Measurements from ENCODE around the gene INO80.
"Not testable (repeated sequence)": the region's sequence is repeated elsewhere in the genome, so short reads cannot be mapped to it uniquely, and the experiment has no call there.

Gene INO80

DNA sequence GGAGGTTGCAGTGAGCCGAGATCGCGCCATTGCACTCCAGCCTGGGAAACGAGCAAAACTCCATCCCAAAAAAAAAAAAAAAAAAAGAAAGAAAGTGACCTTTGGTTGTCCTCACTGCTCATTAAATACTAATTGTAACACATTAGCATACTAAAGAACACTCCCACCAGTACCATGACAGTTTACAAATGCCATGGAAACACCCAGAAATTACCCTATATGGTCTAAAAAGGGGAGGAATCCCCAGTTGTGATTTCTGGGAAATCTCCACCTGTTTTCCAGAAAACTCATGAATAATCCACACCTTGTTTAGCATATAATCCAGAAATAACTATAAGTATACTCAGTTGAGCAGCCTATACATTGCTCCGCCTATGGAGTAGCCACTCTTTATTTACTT, 23.5 kb upstream of the INO80 start:
- Histone ChIP-seq H3K27me3 (ENCODE audit: control insufficient read depth, insufficient read depth, low read length) (no peaks in the 10 kb centered on the region), H3K4me3 (ENCODE audit: low read depth, low read length) (no peak overlapping the region), H3K27ac (ENCODE audit: low read depth, low read length) (no peak overlapping the region), H3K4me1 (ENCODE audit: control insufficient read depth, insufficient read depth, low read length) (no peaks in the 10 kb centered on the region), H3K9me3 (ENCODE audit: control insufficient read depth, insufficient read depth, low read length) (no peaks in the 10 kb centered on the region), H3K36me3 (ENCODE audit: control insufficient read depth, insufficient read depth, low read length) (no peaks in the 10 kb centered on the region), H3K9ac (ENCODE audit: low read depth, low read length) (no peak overlapping the region)

DNA sequence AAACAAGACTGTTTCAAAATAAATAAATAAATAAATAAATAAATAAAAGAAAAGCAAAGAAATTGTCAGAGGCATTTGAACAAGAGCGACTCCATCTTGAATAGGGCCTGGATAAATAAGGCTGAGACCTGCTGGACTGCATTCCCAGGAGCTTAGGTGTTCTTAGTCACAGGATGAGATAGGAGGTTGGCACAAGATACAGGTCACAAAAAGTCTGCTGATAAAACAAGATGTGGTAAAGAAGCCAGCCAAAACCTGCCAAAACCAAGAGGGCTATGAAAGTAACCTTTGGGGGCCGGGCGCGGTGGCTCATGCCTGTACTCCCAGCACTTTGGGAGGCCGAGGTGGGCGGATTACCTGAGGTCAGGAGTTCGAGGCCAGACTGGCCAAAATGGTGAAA, 23.0 kb upstream of the INO80 start:
- H3K9ac ChIP-seq (ENCODE audit: low read depth, low read length); H3K36me3 ChIP-seq (ENCODE audit: control insufficient read depth, insufficient read depth, low read length); H3K4me1 ChIP-seq (ENCODE audit: control insufficient read depth, insufficient read depth, low read length); H3K9me3 ChIP-seq (ENCODE audit: control insufficient read depth, insufficient read depth, low read length); H3K27ac ChIP-seq (ENCODE audit: low read depth, low read length); H3K4me3 ChIP-seq (ENCODE audit: low read depth, low read length); H3K27me3 ChIP-seq (ENCODE audit: control insufficient read depth, insufficient read depth, low read length): not testable (repeated sequence)

DNA sequence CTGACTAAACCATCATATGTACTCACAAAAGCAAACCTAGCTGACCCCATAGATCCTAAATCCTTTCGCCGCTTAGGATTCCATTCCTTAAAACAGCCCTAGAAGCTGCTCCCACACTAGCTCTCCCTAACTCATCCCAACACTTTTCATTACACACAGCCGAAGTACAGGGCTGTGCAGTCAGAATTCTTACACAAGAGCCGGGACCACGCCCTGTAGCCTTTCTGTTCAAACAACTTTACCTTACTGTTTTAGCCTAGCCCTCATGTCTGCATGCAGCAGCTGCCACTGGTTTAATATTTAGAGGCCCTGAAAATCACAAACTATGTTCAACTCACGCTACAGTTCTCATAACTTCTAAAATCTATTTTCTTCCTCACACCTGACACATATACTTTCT, 19.5 kb upstream of the INO80 start:
- H3K4me1 ChIP-seq (ENCODE audit: control insufficient read depth, insufficient read depth, low read length); H3K9ac ChIP-seq (ENCODE audit: low read depth, low read length); H3K36me3 ChIP-seq (ENCODE audit: control insufficient read depth, insufficient read depth, low read length); H3K9me3 ChIP-seq (ENCODE audit: control insufficient read depth, insufficient read depth, low read length); H3K27ac ChIP-seq (ENCODE audit: low read depth, low read length); H3K27me3 ChIP-seq (ENCODE audit: control insufficient read depth, insufficient read depth, low read length); H3K4me3 ChIP-seq (ENCODE audit: low read depth, low read length): not testable (repeated sequence)

DNA sequence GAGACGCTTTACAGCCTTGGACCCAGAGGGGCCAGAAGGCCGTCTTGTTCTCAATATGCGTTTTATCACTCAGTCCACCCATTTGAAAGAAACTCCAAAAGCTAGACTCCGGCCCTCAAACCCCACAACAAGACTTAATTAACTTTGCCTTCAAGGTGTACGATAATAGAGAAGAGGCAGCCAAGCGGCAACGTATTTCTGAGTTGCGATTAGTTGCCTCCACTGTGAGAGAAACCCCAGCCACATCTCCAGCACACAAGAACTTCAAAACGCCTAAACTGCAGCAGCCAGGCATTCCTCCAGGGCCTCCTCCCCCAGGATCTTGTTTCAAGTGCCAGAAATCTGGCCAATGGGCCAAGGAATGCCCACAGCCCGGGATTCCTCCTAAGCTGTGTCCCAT, 17.4 kb upstream of the INO80 start:
- H3K27me3 ChIP-seq (ENCODE audit: control insufficient read depth, insufficient read depth, low read length), result no peaks in the 10 kb centered on the region
- no peak overlapping the region for H3K27ac ChIP-seq (ENCODE audit: low read depth, low read length)
- no peak overlapping the region for H3K4me3 ChIP-seq (ENCODE audit: low read depth, low read length)
- H3K4me1 ChIP-seq (ENCODE audit: control insufficient read depth, insufficient read depth, low read length), result no peaks in the 10 kb centered on the region
- H3K36me3 ChIP-seq (ENCODE audit: control insufficient read depth, insufficient read depth, low read length), result no peaks in the 10 kb centered on the region
- H3K9me3 ChIP-seq (ENCODE audit: control insufficient read depth, insufficient read depth, low read length), result no peaks in the 10 kb centered on the region
- H3K9ac ChIP-seq (ENCODE audit: low read depth, low read length), result no peak overlapping the region

DNA sequence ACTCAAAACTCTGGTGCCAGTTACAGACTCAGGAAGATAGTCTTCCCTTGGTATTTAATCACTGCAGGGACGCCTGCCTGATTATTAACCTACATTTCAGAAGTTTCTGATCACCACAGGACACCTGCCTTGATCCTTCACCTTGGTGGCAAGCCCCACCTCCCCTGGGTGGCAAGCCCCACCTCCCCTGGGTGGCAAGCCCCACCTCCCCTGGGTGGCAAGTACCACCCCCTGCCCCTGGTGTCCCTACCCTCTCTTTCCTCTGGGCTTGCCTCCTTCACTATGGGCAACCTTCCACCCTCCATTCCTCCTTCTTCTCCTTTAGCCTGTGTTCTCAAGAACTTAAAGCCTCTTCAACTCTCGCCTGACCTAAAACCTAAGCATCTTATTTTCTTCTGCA, 16.0 kb upstream of the INO80 start:
- H3K9ac ChIP-seq (ENCODE audit: low read depth, low read length); H3K4me1 ChIP-seq (ENCODE audit: control insufficient read depth, insufficient read depth, low read length); H3K4me3 ChIP-seq (ENCODE audit: low read depth, low read length); H3K27me3 ChIP-seq (ENCODE audit: control insufficient read depth, insufficient read depth, low read length); H3K27ac ChIP-seq (ENCODE audit: low read depth, low read length); H3K36me3 ChIP-seq (ENCODE audit: control insufficient read depth, insufficient read depth, low read length); H3K9me3 ChIP-seq (ENCODE audit: control insufficient read depth, insufficient read depth, low read length): not testable (repeated sequence)

DNA sequence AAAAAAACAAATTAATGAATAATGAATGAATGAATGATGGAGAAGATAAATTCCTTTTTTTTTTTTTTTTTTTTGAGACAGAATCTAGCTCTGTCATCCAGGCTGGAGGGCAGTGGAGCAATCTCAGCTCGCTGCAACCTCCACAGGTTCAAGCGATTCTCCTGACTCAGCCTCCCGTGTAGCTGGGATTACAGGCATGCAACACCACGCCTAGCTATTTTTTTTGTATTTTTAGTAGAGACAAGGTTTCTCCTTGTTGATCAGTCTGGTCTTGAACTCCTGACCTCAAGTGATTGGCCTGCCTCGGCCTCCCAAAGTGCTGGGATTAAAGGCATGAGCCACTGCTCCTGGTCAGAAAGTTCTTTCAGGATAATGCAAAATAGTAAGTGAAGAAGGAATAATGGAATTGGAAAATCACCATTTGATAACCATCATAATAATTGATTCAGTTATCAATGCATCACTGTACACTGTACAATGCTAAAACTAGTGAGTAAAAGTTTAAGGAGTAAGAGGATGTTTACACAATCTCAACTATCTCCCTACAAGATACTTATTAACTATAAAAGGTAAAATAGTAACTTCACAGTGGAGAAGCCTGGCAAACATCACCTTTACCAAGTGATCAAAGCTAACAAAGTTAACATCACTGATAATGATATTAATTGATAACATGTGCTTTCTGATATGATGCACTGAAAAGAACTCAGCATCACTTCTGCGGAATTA, 12.3 kb upstream of the INO80 start:
- Histone ChIP-seq H3K27me3 (ENCODE audit: control insufficient read depth, insufficient read depth, low read length) (no peaks in the 10 kb centered on the region), H3K9ac (ENCODE audit: low read depth, low read length) (no peak overlapping the region), H3K4me1 (ENCODE audit: control insufficient read depth, insufficient read depth, low read length) (no peaks in the 10 kb centered on the region), H3K36me3 (ENCODE audit: control insufficient read depth, insufficient read depth, low read length) (no peaks in the 10 kb centered on the region), H3K4me3 (ENCODE audit: low read depth, low read length) (no peak overlapping the region), H3K27ac (ENCODE audit: low read depth, low read length) (no peak overlapping the region), H3K9me3 (ENCODE audit: control insufficient read depth, insufficient read depth, low read length) (no peaks in the 10 kb centered on the region)

DNA sequence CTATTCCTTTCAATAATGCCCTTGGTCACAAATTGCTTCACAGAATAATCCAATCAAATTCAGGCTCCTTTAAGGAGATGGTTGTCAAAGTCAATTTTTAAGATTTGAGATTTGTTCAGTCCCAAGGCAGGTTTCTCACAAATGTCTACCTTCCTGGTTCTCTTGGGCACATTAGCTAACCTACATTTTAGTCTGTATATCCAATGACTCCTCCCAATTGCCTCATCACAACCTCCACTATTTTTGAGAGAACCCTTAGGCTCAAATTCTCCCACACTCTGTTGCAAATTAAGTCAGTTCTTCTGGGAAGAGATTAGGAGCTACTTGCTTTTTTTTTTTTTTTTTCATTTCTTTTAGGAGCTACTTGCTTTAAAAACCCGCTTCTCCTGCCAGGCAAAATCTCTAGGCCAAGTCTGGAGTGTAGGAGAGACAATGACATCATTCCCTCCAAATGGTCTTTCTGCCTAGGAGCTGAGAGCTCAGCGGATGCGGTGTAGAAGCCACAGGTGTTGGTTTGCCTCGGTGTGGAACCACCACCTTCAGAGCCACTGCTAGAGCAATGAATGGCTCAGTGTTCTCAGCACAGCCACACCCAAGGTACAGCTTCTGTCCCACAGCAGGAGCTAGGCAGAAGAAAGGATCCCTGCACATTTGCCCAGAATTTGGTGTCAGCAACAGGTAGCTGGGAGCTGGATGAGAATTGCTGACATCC, 10.0 kb upstream of the INO80 start:
- no peak overlapping the region for H3K9ac ChIP-seq (ENCODE audit: low read depth, low read length)
- H3K4me1 ChIP-seq (ENCODE audit: control insufficient read depth, insufficient read depth, low read length), result no peaks in the 10 kb centered on the region
- no peaks in the 10 kb centered on the region for H3K27me3 ChIP-seq (ENCODE audit: control insufficient read depth, insufficient read depth, low read length)
- H3K9me3 ChIP-seq (ENCODE audit: control insufficient read depth, insufficient read depth, low read length), result no peaks in the 10 kb centered on the region
- no peak overlapping the region for H3K4me3 ChIP-seq (ENCODE audit: low read depth, low read length)
- H3K36me3 ChIP-seq (ENCODE audit: control insufficient read depth, insufficient read depth, low read length), result no peaks in the 10 kb centered on the region
- H3K27ac ChIP-seq (ENCODE audit: low read depth, low read length), result no peak overlapping the region

DNA sequence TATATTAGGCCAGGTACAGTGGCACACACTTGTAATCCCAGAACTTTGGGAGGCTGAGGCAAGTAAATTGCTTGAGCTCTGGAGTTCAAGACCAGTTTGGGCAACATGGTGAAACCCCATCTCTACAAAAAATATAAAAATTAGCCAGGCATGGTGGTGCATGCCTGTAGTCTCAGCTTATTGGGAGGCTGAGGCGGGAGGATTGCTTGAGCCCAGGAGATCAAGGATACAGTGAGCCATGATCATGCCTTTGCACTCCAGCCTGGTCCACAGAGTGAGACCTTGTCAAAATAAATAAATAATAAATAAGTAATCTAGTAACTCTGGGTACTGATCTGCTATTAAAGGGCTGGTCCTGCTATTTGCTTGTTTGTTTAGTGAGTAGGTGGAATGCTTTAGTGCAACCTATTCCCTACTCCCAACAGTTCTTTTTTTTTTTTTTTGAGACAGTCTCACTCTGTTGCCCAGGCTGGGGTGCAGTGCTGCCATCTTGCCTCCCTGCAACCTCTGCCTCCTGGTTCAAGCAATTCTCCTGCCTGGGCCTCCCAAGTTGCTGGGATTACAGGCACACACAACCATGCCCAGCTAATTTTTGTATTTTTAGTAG, 9.1 kb upstream of the INO80 start:
- Histone ChIP-seq H3K27ac (ENCODE audit: low read depth, low read length) (no peak overlapping the region), H3K36me3 (ENCODE audit: control insufficient read depth, insufficient read depth, low read length) (no peaks in the 10 kb centered on the region), H3K9me3 (ENCODE audit: control insufficient read depth, insufficient read depth, low read length) (no peaks in the 10 kb centered on the region)

DNA sequence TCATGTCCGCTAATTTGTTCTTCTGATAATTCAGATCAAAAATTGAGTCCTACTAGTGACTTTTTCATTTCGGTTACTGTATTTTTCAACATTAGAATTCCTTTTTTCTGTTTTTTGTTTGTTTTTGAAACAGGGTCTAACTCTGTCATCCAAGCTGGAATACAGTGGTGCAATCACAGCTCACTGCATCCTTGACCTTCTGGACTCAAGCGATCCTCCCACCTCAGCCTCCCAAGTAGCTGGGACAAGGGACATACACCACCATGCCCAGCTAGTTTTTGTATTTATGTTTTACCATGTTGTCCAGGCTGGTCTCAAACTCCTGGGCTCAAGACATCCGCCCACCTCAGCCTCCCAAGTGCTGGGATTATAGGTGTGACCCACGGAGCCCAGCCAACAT, 8.0 kb upstream of the INO80 start:
- no peaks in the 10 kb centered on the region for H3K36me3 ChIP-seq (ENCODE audit: control insufficient read depth, insufficient read depth, low read length)
- no peak overlapping the region for H3K4me3 ChIP-seq (ENCODE audit: low read depth, low read length)
- H3K27me3 ChIP-seq (ENCODE audit: control insufficient read depth, insufficient read depth, low read length), result no peaks in the 10 kb centered on the region
- H3K9me3 ChIP-seq (ENCODE audit: control insufficient read depth, insufficient read depth, low read length), result no peaks in the 10 kb centered on the region
- no peak overlapping the region for H3K27ac ChIP-seq (ENCODE audit: low read depth, low read length)
- no peaks in the 10 kb centered on the region for H3K4me1 ChIP-seq (ENCODE audit: control insufficient read depth, insufficient read depth, low read length)
- H3K9ac ChIP-seq (ENCODE audit: low read depth, low read length), result no peak overlapping the region

More for the DNA sequence above, 9.1 kb upstream of the INO80 start:
- H3K4me1 ChIP-seq (ENCODE audit: control insufficient read depth, insufficient read depth, low read length), result no peaks in the 10 kb centered on the region
- H3K9ac ChIP-seq (ENCODE audit: low read depth, low read length), result no peak overlapping the region
- no peak overlapping the region for H3K4me3 ChIP-seq (ENCODE audit: low read depth, low read length)
- H3K27me3 ChIP-seq (ENCODE audit: control insufficient read depth, insufficient read depth, low read length), result no peaks in the 10 kb centered on the region

DNA sequence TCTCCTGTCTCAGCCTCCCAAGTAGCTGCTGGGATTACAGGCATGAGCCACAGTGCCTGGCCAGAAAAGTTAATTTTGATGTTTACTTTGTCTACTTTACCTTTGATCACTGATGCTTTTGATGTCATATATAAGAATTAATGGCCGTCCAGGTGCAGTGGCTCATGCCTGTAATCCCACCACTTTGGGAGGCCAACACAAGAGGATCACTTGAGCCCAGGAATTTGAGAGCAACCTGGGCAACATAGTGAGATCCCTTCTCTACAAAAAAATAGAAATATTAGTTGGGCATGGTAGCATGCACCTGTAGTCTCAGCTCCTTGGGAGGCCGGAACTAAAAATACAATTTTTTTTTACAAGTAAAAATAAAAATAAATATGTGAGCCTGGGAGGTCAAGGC, 6.8 kb upstream of the INO80 start:
- Histone ChIP-seq H3K27me3 (ENCODE audit: control insufficient read depth, insufficient read depth, low read length) (no peaks in the 10 kb centered on the region), H3K4me1 (ENCODE audit: control insufficient read depth, insufficient read depth, low read length) (no peaks in the 10 kb centered on the region), H3K36me3 (ENCODE audit: control insufficient read depth, insufficient read depth, low read length) (no peaks in the 10 kb centered on the region), H3K27ac (ENCODE audit: low read depth, low read length) (no peak overlapping the region), H3K9ac (ENCODE audit: low read depth, low read length) (no peak overlapping the region), H3K4me3 (ENCODE audit: low read depth, low read length) (no peak overlapping the region), H3K9me3 (ENCODE audit: control insufficient read depth, insufficient read depth, low read length) (no peaks in the 10 kb centered on the region)

DNA sequence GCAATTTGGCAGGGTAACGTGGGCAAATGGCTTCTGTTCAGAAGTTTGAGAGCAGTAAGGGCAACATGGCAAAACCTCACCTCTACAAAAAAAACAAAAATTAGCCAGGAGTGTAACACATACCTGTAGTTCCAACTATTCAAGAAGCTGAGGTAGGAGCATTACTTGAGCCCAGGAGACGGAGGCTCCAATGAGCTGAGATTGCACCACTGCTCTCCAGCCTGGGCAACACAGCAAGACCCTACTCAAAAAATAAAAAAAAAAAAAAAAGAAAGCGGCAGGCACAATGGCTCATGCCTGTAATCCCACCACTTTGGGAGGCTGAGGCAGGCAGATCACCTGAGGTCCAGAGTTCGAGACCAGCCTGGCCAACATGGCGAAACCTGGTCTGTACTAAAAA, 5.9 kb upstream of the INO80 start:
- H3K4me3 ChIP-seq (ENCODE audit: low read depth, low read length), result no peak overlapping the region
- H3K4me1 ChIP-seq (ENCODE audit: control insufficient read depth, insufficient read depth, low read length), result no peaks in the 10 kb centered on the region
- H3K9ac ChIP-seq (ENCODE audit: low read depth, low read length), result no peak overlapping the region
- H3K27ac ChIP-seq (ENCODE audit: low read depth, low read length), result no peak overlapping the region
- H3K36me3 ChIP-seq (ENCODE audit: control insufficient read depth, insufficient read depth, low read length), result no peaks in the 10 kb centered on the region
- no peaks in the 10 kb centered on the region for H3K9me3 ChIP-seq (ENCODE audit: control insufficient read depth, insufficient read depth, low read length)
- no peaks in the 10 kb centered on the region for H3K27me3 ChIP-seq (ENCODE audit: control insufficient read depth, insufficient read depth, low read length)

Data from HUES48 (cell line).